Endothelial cell of umbilical vein (primary cell): Measurements from ENCODE around the gene TCF7L2. TPM values are rescaled to one million over a fixed set of nuclear protein-coding genes. Genes with fewer than 3 reads are reported as not detected.
A peak's percentile ranks its signal among the peaks of the same experiment; 100 is the strongest.

ENCODE experiments used
- Bru-seq: library from RNA; stranded (reverse); fragments of 400-500 nt; gene quantifications from one replicate; lab custom pipeline; 2021; lab: Mats Ljungman, UMichigan
- BruChase-seq, 2 experiments: library from RNA; stranded (reverse); fragments of 400-500 nt; gene quantifications; one replicate each; lab custom pipeline; 2021; lab: Mats Ljungman, UMichigan
- BruUV-seq: library from RNA; stranded (reverse); fragments of 400-500 nt; replicated peaks from 2 replicates; lab custom pipeline; 2021; lab: Mats Ljungman, UMichigan
- CTCF ChIA-PET: fragments of 300-600, 350-600 bp; sonication (Branson Sonifier 250); formaldehyde crosslinking; loops from one replicate; lab custom pipeline; 2021; ENCODE audit warnings: antibody characterized with exemption, inconsistent platforms; lab: Charles Lee
- POLR2A ChIA-PET: fragments of 300-600, 350-600 bp; sonication (Branson Sonifier 250); formaldehyde crosslinking; loops from one replicate; lab custom pipeline; 2021; ENCODE audit warnings: antibody characterized with exemption, inconsistent platforms; lab: Charles Lee
- DNase-seq: peaks from one replicate; pipeline ENCODE4 v3.0.0-alpha.2; 2011; ENCODE audit warnings: low read depth, low spot score
- FAIRE-seq: peaks from 2 replicates; lab custom pipeline; 2011; peaks lifted over from hg19 to GRCh38; lab: Jason Lieb, UNC
- H2AFZ ChIP-seq: 2 replicates; pipeline ENCODE4 v1.6.0; 2012; ENCODE audit warnings: low read depth, low read length, control low read depth, inconsistent platforms
- H3K27ac ChIP-seq: 2 replicates; pipeline ENCODE4 v1.5.1; 2011; ENCODE audit warnings: low read depth, mild to moderate bottlenecking, control low read depth, low read length, moderate library complexity; ENCODE audit not compliant: insufficient read depth
- H3K27me3 ChIP-seq, 2 experiments: 2 replicates each; pipeline versions ENCODE4 v1.6.0 to v1.6.1; 2011; ENCODE audit warnings: low read length in 2 of 2, mixed read lengths in 1 of 2; ENCODE audit not compliant: control insufficient read depth in 2 of 2, insufficient read depth in 2 of 2
- H3K36me3 ChIP-seq, 2 experiments: 2 replicates in 1 of 2; 3 replicates in 1 of 2; pipeline ENCODE4 v1.5.1; 2011; ENCODE audit warnings: low read length in 2 of 2, mild to moderate bottlenecking in 1 of 2, moderate library complexity in 1 of 2; ENCODE audit not compliant: control insufficient read depth in 2 of 2, insufficient read depth in 2 of 2; ENCODE audit errors: extremely low read depth in 1 of 2
- H3K4me1 ChIP-seq: 3 replicates; pipeline ENCODE4 v1.5.1; 2011; ENCODE audit warnings: mild to moderate bottlenecking, low read length; ENCODE audit not compliant: control insufficient read depth, insufficient read depth; ENCODE audit errors: extremely low read depth
- H3K4me2 ChIP-seq: 2 replicates; pipeline ENCODE4 v1.6.1; 2011; ENCODE audit warnings: low read length, control low read depth, mixed read lengths; ENCODE audit not compliant: insufficient read depth
- H3K4me3 ChIP-seq, 3 experiments: fragments of 200-600 bp in 1 of 3; sonication (generic), shearing (Covaris generic) in 1 of 3; replicated peaks in 1 of 3; 2 replicates each; pipeline ENCODE4 v1.5.1; 2011 to 2016; ENCODE audit warnings: control low read depth in 3 of 3, low read length in 3 of 3, mild to moderate bottlenecking in 2 of 3, inconsistent platforms in 1 of 3, low read depth in 1 of 3, moderate library complexity in 1 of 3; ENCODE audit not compliant: insufficient read depth in 1 of 3
- H3K79me2 ChIP-seq: 2 replicates; pipeline ENCODE4 v1.6.0; 2012; ENCODE audit warnings: low read length, inconsistent platforms; ENCODE audit not compliant: control insufficient read depth, insufficient read depth
- H3K9ac ChIP-seq: replicated peaks from 2 replicates; pipeline ENCODE3; 2011; ENCODE audit warnings: low read length, control low read depth; ENCODE audit not compliant: insufficient read depth; ENCODE audit errors: extremely low read depth
- H3K9me1 ChIP-seq: replicated peaks from 3 replicates; pipeline ENCODE4 v1.6.0; 2011; ENCODE audit warnings: mild to moderate bottlenecking, low read length; ENCODE audit not compliant: control insufficient read depth, insufficient read depth; ENCODE audit errors: extremely low read depth
- H3K9me3 ChIP-seq: replicated peaks from 2 replicates; pipeline ENCODE4 v1.5.1; 2012; ENCODE audit warnings: low read length, inconsistent platforms; ENCODE audit not compliant: control insufficient read depth, insufficient read depth
- H4K20me1 ChIP-seq: replicated peaks from 2 replicates; pipeline ENCODE3; 2011; ENCODE audit warnings: mild to moderate bottlenecking, low read length; ENCODE audit not compliant: control insufficient read depth, insufficient read depth; ENCODE audit errors: extremely low read depth
- CTCF ChIP-seq, 2 donors: IDR thresholded peaks; 1 replicate in 1 of 2; 2 replicates in 1 of 2; pipeline ENCODE4 v1.5.1; 2011; ENCODE audit warnings: low read length in 2 of 2, mild to moderate bottlenecking in 2 of 2, moderate library complexity in 2 of 2, control low read depth in 1 of 2, inconsistent platforms in 1 of 2, low read depth in 1 of 2; ENCODE audit not compliant: insufficient read depth in 1 of 2; ENCODE audit errors: extremely low read depth in 1 of 2
- EZH2 ChIP-seq: IDR thresholded peaks from 2 replicates; pipeline ENCODE4 v1.6.1; 2012; ENCODE audit warnings: borderline replicate concordance, low read depth, mild to moderate bottlenecking, moderate library complexity, low read length, inconsistent platforms; ENCODE audit not compliant: severe bottlenecking
- FOS ChIP-seq: IDR thresholded peaks from 2 replicates; pipeline ENCODE4 v1.6.1; 2011; ENCODE audit warnings: mild to moderate bottlenecking, low read length, moderate library complexity, borderline replicate concordance; ENCODE audit not compliant: insufficient read depth
- dilution Hi-C: fragments of 300-500 bp; cut with MboI; formaldehyde crosslinking; loops from one replicate; pipeline ENCODE4 v1.15.0; 2019; ENCODE audit warnings: low sequenced_read_pairs; ENCODE audit not compliant: extremely low pct_ligation_motif_present
- intact Hi-C: fragments of 100-400 bp; cut with micrococcal nuclease; formaldehyde crosslinking; loops from one replicate; pipeline ENCODE4 v1.10.0; 2022
- long read RNA-seq: library from polyadenylated mRNA; stranded (forward); transcript quantifications from one replicate; pipeline ENCODE4 v2.0.0, GENCODE V29; 2021
- polyA minus RNA-seq, 3 experiments: library from RNA; depleted of rRNA, polyadenylated mRNA; stranded (reverse); fragments of >200 nt; gene quantifications; 1 replicate in 1 of 3; 2 replicates in 2 of 3; pipeline ENCODE4 v1.2.3, GENCODE V29; 2011
- polyA plus RNA-seq, 4 experiments: library from polyadenylated mRNA; depleted of rRNA in 3 of 4; stranded (reverse) in 3 of 4; unstranded in 1 of 4; fragments of >200 nt; gene quantifications; 2 replicates each; pipeline versions ENCODE4 v1.2.1 to v1.2.3, GENCODE V29; 2011 to 2012; ENCODE audit warnings: missing spikeins in 1 of 4
- total RNA-seq: library from RNA; stranded (reverse); gene quantifications from 2 replicates; pipeline ENCODE4 v1.2.3, GENCODE V29; 2021

Gene TCF7L2
- total RNA-seq (21.8 and 22.1 TPM in 2 replicates), polyA plus RNA-seq (5.9 and 9.9 TPM in 2 replicates), polyA minus RNA-seq (8.4 TPM in 2 replicates), Bru-seq, nascent RNA (percentile 87 among the genes with signal in this experiment), BruChase-seq, experiment 1, labeled RNA remaining after a 6-hour chase (percentile 72 among the genes with signal in this experiment), BruChase-seq, experiment 2, labeled RNA remaining after a 2-hour chase (percentile 72 among the genes with signal in this experiment)
- polyA plus RNA-seq (2011; cell fraction: cytosol; rRNA removed), result 8.0 and 9.4 TPM in 2 replicates
- 19.5 and 25.5 TPM in 2 replicates for polyA plus RNA-seq (2011; cell fraction: nucleus; rRNA removed)
- 14.2 and 16.3 TPM in 2 replicates for polyA plus RNA-seq (2012)
- 10.0 TPM for polyA minus RNA-seq (2011; cell fraction: cytosol; rRNA and poly(A)+ RNA removed)
- polyA minus RNA-seq (2011; cell fraction: nucleus; rRNA and poly(A)+ RNA removed), result 34.3 and 37.1 TPM in 2 replicates
- long read RNA-seq, partial matches to known transcripts, result 11 of 23 reads
- long read RNA-seq, other reads (novel, unspliced or antisense), result 12 of 23 reads

DNA sequence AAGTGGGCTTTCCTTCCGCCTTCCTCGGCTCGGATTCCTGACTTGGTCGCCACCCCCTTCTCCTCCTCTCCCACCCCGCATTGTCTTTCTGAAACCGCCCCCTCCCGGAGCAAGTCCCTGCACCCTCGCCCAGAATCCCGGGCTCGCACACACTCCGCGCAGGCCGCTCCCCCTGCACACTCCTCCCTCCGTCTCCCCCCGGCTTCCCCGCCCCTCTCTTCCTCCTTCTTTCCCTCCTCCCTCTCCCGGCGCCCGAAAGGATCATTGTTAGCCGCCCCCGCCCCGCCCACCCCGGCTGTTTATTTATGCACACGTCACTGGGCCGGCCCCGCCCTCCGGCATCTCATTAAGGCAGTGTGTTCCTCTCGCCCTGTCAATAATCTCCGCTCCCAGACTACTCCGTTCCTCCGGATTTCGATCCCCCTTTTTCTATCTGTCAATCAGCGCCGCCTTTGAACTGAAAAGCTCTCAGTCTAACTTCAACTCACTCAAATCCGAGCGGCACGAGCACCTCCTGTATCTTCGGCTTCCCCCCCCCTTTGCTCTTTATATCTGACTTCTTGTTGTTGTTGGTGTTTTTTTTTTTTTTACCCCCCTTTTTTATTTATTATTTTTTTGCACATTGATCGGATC is at the start of gene TCF7L2:
Gene TCF7L2, plus strand, starts transcription at position 373 of the 633 bp plus-strand sequence. CDS start 510 bp downstream, outside the sequence.
- Histone ChIP-seq H3K4me3 (peak within 1 kb of the TSS; percentile 73 to 100 (median 98)), H3K9ac (peak within 1 kb of the TSS; percentile 96), H3K79me2 (peaks cover 39% of the 10 kb centered on the region), H3K4me2 (peak within 1 kb of the TSS; percentile 98), H3K36me3 (no peaks in the 10 kb centered on the region), H2AFZ (peak within 1 kb of the TSS; percentile 82), H3K9me3 (no peaks in the 10 kb centered on the region), H3K27me3 (no peaks in the 10 kb centered on the region), H3K4me1 (peaks cover 26% of the 10 kb centered on the region), H3K9me1 (no peaks in the 10 kb centered on the region), H4K20me1 (no peaks in the 10 kb centered on the region), H3K27ac (peak within 1 kb of the TSS; percentile 91)
- POLR2A ChIA-PET, result interaction anchor here (0.7 to 1.0 kb wide), 4 partner anchors 20 to 270 kb away, joined by 3 to 5 read pairs (median 4); no protein-coding TSS in a partner anchor
- no TSS peak for BruUV-seq
- CTCF ChIA-PET, result interaction anchor here (0.8 to 1.8 kb wide), 3 partner anchors 171 to 213 kb away, joined by 3 to 4 read pairs (median 3); no protein-coding TSS in a partner anchor
- DNase-seq, result peak; percentile 97
- no peak for TF ChIP-seq FOS
- TF ChIP-seq CTCF (IDR thresholded peaks at IDR 0.05; ENCODE audit: extremely low read depth in 1 of 2, insufficient read depth in 1 of 2, low read depth in 1 of 2, low read length in 2 of 2), result peak in 1 of 2 donors; percentile 6
- no peak for TF ChIP-seq EZH2
- dilution Hi-C loops, result no loop called here
- peak; percentile 93 for FAIRE-seq
- intact Hi-C loops, result loop anchor here (1.0 to 5.0 kb wide), 14 partner anchors 37 to 732 kb away; no protein-coding TSS in a partner anchor
